Epidermal melanocyte (primary cell): ENCODE measurements around the gene FBXO15.

ENCODE experiments used
- DNase-seq: peaks from one replicate; pipeline ENCODE4 v3.0.0; 2011; ENCODE audit warnings: low spot score; ENCODE audit not compliant: insufficient read length

The FBXO15 gene

GRCh38 chr18:74147779-74148542 is at the start of gene FBXO15, which contains the start of gene TIMM21:
FBXO15 (minus strand) TSS chr18:74147834; CDS start chr18:74147785, 49 bp downstream.
TIMM21 (plus strand) TSS chr18:74148523; CDS start chr18:74148809, 286 bp downstream.
- peak; percentile 91 for DNase-seq

- DNase-seq, result peak; percentile 78
Observed at GRCh38 chr18:74196220-74197119, 48.8 kb upstream of the FBXO15 start.

- DNase-seq, result no peak
Observed at GRCh38 chr18:74194691-74195090, 47.1 kb upstream of the FBXO15 start.

GRCh38 chr18:74191577-74191976 is 43.9 kb upstream of the FBXO15 start:
- DNase-seq, result no peak

GRCh38 chr18:74190086-74190485 is 42.5 kb upstream of the FBXO15 start:
- no peak for DNase-seq

- DNase-seq, result no peak
Observed at GRCh38 chr18:74186661-74187060, 39.0 kb upstream of the FBXO15 start.

GRCh38 chr18:74185860-74186259 is 38.2 kb upstream of the FBXO15 start:
- DNase-seq, result no peak

- no peak for DNase-seq
Observed at GRCh38 chr18:74184875-74185274, 37.2 kb upstream of the FBXO15 start.

GRCh38 chr18:74183130-74183529 is 35.5 kb upstream of the FBXO15 start:
- DNase-seq, result no peak

GRCh38 chr18:74182335-74182734 is 34.7 kb upstream of the FBXO15 start:
- no peak for DNase-seq

GRCh38 chr18:74179623-74180199 is 32.1 kb upstream of the FBXO15 start:
- no peak for DNase-seq

GRCh38 chr18:74178884-74179283 is 31.2 kb upstream of the FBXO15 start:
- no peak for DNase-seq

- DNase-seq, result no peak
Observed at GRCh38 chr18:74175658-74176057, 28.0 kb upstream of the FBXO15 start.

- DNase-seq, result no peak
Observed at GRCh38 chr18:74173434-74173750, 25.8 kb upstream of the FBXO15 start.

- no peak for DNase-seq
Observed at GRCh38 chr18:74172697-74173433, 25.2 kb upstream of the FBXO15 start.

- no peak for DNase-seq
Observed at GRCh38 chr18:74171910-74172606, 24.4 kb upstream of the FBXO15 start.

GRCh38 chr18:74166386-74166785 is 18.8 kb upstream of the FBXO15 start:
- no peak for DNase-seq

GRCh38 chr18:74163019-74163660 is 15.5 kb upstream of the FBXO15 start:
- no peak for DNase-seq

- no peak for DNase-seq
Observed at GRCh38 chr18:74155276-74155675, 7.6 kb upstream of the FBXO15 start.

GRCh38 chr18:74154716-74155115 is 7.1 kb upstream of the FBXO15 start:
- no peak for DNase-seq
